Measurements from ENCODE around the gene CATSPER3. TPM values are rescaled to one million over a fixed set of nuclear protein-coding genes. Genes with fewer than 3 reads are reported as not detected.
A peak's percentile ranks its signal among the peaks of the same experiment; 100 is the strongest.

Gene CATSPER3
- total RNA-seq, 2 donors from 2014 or later, result 0.79 to 1.1 TPM

DNA sequence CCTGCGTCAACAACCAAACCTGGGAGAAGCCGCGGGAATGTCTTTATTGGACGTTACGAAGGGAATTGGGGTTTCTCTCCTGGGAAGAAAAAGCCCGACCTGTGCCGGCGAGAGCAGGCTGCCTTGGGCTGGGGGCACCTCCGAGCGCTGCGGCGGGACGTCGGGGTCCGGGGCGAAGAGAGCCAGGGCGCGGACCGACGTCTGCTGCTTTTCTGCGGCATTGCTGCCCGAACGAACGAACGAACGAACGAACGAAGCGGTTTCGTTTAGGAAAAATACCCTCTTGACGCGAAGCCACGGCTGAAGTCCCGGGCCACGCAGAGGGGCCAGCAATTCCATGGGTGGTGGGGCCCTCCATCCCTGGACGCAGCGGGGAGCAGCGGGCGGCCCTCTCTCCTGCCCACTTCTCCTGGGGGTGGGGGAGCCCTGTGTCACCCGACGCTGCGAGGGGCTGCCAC, 71.1 kb downstream of the CATSPER3 start:
- peaks cover 0 to 2% of the 10 kb centered on the region in 2 donors for H3K36me3 Mint-ChIP-seq (ENCODE audit: insufficient read depth in 2 of 2)
- peaks cover 9% of the 10 kb centered on the region for H3K4me1 Mint-ChIP-seq (ENCODE audit: low read depth)
- no peak for DNase-seq
- H3K9me3 Mint-ChIP-seq, result no peaks in the 10 kb centered on the region
- no peak overlapping the region for H3K27ac Mint-ChIP-seq
- no peak for ATAC-seq (replicated peaks in 1 of 2)
- H3K4me3 Mint-ChIP-seq, result peak overlapping the region; percentile 18 to 24
- peaks cover 84% of the 10 kb centered on the region for H3K27me3 Mint-ChIP-seq (ENCODE audit: low read depth)

DNA sequence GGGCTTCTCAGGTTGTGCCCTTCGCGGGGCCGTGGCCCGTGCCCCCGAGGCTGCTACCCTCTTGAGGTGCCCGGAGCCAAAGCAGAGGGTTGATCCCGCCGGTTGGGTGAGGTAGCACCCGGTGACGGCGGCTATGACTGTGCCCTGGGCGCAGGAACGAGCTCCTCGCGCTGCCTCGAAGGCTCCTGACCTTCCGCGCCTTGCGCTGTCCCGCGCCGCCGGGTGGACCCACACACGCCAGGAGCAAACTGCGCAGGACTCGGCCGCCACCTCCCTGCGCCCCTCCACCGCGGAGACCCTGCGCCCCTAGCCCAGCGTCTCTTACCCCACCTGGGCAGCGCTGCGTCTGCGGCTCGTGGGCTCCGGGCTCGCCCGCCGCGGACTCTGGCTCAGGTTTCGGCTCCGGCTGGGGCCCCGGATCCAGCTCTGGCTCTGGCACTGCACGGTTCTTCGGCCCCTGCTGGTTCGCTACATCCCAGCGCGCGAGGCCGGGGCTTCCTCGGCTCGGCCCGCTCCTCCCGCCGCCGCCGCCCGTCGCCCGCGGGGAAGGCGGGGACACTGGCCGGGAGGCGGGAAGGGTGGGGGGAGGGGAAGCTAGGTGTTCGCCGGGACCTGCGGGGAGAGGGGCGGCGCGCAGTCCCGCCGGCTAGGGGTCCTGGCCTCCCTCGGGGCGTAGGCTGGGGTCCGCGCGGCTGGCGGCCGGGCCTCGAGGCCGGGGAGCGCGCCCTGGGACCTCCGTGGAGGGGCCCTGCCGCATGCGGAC, 71.7 kb downstream of the CATSPER3 start:
- H3K27me3 Mint-ChIP-seq (ENCODE audit: low read depth), result peaks cover 89% of the 10 kb centered on the region
- H3K9me3 Mint-ChIP-seq, result no peaks in the 10 kb centered on the region
- H3K4me1 Mint-ChIP-seq (ENCODE audit: low read depth), result peaks cover 7% of the 10 kb centered on the region
- no peak overlapping the region for H3K27ac Mint-ChIP-seq
- peak; percentile 59 to 66 for ATAC-seq (replicated peaks in 1 of 2)
- H3K36me3 Mint-ChIP-seq (ENCODE audit: insufficient read depth in 2 of 2), result peaks cover 0 to 2% of the 10 kb centered on the region in 2 donors
- H3K4me3 Mint-ChIP-seq, result no peak overlapping the region
- peak; percentile 43 to 51 for DNase-seq

DNA sequence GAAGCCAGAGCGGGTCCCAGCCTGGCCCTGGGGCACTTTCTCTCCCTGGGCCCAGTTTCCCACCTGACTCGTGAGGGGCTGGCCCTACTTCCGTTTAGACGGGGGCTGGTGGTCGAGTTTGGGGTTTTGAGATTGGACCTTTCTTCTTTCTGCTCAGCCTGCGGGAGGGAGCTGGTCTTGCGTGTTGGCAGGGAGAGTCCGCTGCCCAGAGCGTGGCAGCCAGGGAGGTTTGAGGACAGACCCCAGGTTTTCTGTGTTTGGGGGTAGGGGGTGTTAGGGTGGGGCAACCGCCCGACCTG, 72.3 kb downstream of the CATSPER3 start:
- peak overlapping the region; percentile 52 to 62 for H3K4me3 Mint-ChIP-seq
- peaks cover 2% of the 10 kb centered on the region for H3K4me1 Mint-ChIP-seq (ENCODE audit: low read depth)
- DNase-seq, result no peak
- no peak overlapping the region for H3K27ac Mint-ChIP-seq
- no peaks in the 10 kb centered on the region for H3K36me3 Mint-ChIP-seq (ENCODE audit: insufficient read depth in 2 of 2)
- no peaks in the 10 kb centered on the region for H3K9me3 Mint-ChIP-seq
- peaks cover 87% of the 10 kb centered on the region for H3K27me3 Mint-ChIP-seq (ENCODE audit: low read depth)
- ATAC-seq (replicated peaks in 1 of 2), result no peak

DNA sequence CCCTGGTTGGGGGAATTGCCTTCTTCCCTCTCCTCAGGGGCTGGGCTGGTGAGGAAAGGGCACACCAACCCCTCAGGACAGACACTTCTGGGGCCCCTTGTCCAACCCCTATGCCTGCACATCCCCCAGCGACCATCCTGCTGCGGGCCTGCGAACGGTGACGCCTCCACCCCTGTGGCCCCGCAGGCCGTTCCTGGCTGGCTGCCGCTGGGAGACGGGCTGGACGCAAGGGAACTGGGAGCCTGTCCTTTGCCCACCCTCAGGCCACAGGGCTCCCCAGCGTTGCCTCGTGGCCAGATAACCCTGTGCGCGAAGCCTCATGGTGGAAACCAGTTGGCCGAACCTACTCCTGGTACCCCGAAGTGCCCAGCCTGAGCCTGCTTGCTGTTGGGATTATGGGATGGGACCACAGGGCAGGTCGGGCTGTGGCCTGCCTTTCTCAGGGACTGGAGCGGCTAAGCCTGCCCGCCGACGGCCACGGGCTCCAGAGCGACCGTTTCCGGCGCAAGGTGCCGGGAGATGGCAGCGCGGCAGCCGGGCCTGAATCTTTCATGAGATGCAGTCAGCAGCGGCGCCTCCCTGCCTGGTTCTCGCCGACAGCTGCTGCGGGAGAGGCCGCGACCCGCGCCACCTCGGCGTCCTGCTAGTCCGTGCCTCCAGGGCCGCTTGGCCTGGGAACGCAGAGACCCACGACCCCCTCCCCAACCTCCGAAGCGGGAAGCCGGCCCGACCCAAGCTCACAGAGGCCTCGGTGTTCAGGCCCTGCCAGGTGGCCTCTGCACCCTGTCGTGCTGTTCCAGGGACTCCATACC, 72.8 kb downstream of the CATSPER3 start:
- Mint-ChIP-seq H3K27ac (no peak overlapping the region), H3K4me1 (ENCODE audit: low read depth) (no peaks in the 10 kb centered on the region), H3K27me3 (ENCODE audit: low read depth) (peaks cover 86% of the 10 kb centered on the region), H3K4me3 (peak overlapping the region; percentile 52 to 62), H3K9me3 (no peaks in the 10 kb centered on the region), H3K36me3 (ENCODE audit: insufficient read depth in 2 of 2) (no peaks in the 10 kb centered on the region)
- DNase-seq (peak; percentile 32 to 40), ATAC-seq (replicated peaks in 1 of 2) (peak; percentile 26 to 41)

DNA sequence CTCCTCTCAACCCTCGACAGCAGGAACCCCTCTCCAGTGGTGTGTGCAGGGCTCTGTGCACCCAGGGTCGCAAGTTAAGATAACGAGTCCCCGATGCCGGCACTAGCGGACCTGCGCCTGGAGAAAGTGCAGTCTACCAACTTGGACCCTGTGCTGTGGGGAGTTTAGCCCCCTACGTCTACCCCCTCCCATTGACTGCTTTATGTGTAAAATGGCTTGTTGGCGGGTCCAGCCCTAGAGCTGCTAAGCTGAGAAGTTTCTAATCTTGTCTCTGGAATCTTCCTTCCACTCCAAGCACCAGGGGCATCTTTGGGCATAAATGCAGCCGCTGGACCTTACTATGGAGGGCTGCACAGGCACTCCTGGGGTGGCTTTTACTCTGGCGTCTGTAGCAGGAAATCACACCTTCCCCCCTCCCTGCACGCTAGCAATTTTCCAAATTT, 73.5 kb downstream of the CATSPER3 start:
- Mint-ChIP-seq H3K36me3 (ENCODE audit: insufficient read depth in 2 of 2) (no peaks in the 10 kb centered on the region), H3K9me3 (no peaks in the 10 kb centered on the region), H3K27me3 (ENCODE audit: low read depth) (peaks cover 83% of the 10 kb centered on the region), H3K4me3 (peak overlapping the region in 1 of 2 donors; percentile 62), H3K4me1 (ENCODE audit: low read depth) (no peaks in the 10 kb centered on the region), H3K27ac (no peak overlapping the region)
- no peak for DNase-seq
- no peak for ATAC-seq (replicated peaks in 1 of 2)

DNA sequence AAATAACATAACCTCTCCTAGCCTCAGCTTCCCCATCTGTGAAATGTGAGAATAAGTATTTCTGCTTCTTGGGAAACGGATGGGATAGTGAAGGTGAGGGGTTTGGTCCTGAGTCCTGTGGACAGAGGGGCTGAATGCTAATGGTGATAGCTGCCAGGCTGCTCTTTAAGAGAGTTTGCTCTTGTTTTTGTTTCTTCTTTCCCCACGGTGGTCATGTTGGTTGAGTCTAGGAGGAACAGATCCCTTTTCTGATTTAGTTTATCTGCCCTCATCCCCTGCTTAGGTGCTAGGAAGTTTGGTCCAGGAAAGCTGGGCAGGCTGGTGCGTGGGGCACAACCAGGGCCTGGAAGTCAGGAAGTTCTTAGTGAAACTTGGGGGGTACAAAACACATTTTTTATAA, 74.0 kb downstream of the CATSPER3 start:
- no peaks in the 10 kb centered on the region for H3K4me1 Mint-ChIP-seq (ENCODE audit: low read depth)
- DNase-seq (no peak), ATAC-seq (replicated peaks in 1 of 2) (no peak)
- no peak overlapping the region for H3K27ac Mint-ChIP-seq
- H3K4me3 Mint-ChIP-seq, result no peak overlapping the region
- no peaks in the 10 kb centered on the region for H3K9me3 Mint-ChIP-seq
- no peaks in the 10 kb centered on the region for H3K36me3 Mint-ChIP-seq (ENCODE audit: insufficient read depth in 2 of 2)
- peaks cover 83% of the 10 kb centered on the region for H3K27me3 Mint-ChIP-seq (ENCODE audit: low read depth)

DNA sequence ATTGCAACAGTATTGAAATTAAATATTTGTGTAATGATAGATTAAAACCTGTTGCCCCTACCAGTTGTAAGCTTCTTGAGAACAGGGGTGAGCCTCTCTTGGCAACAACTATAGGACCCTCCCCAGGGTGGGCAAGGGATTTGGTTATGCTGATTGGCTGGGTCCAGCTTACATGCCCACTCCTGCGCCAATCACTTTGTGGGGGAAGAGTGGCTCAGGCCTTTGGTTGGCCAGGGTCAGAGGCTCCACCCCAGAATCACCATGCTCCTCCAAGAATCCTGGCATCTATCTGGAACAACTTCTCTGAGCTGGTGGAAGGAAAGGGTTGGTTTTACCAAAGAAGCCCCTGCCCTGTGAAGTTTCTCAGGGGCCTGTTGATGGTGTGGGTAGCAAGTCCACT, 74.9 kb downstream of the CATSPER3 start:
- no peaks in the 10 kb centered on the region for H3K4me1 Mint-ChIP-seq (ENCODE audit: low read depth)
- no peaks in the 10 kb centered on the region for H3K36me3 Mint-ChIP-seq (ENCODE audit: insufficient read depth in 2 of 2)
- ATAC-seq (replicated peaks in 1 of 2), result no peak
- H3K27ac Mint-ChIP-seq, result no peak overlapping the region
- no peak for DNase-seq
- H3K4me3 Mint-ChIP-seq, result no peak overlapping the region
- H3K9me3 Mint-ChIP-seq, result no peaks in the 10 kb centered on the region
- peaks cover 83% of the 10 kb centered on the region for H3K27me3 Mint-ChIP-seq (ENCODE audit: low read depth)

DNA sequence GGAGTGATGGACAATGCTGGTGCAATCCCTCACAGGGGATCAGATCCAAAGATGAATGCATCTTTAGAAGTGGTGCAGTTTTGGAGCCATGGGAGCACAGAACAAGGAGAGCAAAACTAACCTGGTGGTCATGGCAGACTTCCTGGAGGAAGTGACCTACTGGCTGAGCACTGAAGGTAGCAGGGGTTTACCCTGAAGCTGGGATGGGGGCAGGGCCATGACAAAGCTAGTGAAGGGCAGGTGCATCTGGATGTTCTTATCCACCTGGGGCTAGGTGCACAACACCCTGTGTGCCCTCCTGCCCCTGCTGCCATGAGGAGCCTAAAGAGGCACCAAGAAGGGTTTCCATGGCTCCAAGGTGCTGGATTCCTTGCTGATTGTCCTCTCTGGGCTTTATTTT, 77.8 kb downstream of the CATSPER3 start:
- Mint-ChIP-seq H3K27me3 (ENCODE audit: low read depth) (peaks cover 89% of the 10 kb centered on the region), H3K9me3 (no peaks in the 10 kb centered on the region), H3K4me3 (no peak overlapping the region)

DNA sequence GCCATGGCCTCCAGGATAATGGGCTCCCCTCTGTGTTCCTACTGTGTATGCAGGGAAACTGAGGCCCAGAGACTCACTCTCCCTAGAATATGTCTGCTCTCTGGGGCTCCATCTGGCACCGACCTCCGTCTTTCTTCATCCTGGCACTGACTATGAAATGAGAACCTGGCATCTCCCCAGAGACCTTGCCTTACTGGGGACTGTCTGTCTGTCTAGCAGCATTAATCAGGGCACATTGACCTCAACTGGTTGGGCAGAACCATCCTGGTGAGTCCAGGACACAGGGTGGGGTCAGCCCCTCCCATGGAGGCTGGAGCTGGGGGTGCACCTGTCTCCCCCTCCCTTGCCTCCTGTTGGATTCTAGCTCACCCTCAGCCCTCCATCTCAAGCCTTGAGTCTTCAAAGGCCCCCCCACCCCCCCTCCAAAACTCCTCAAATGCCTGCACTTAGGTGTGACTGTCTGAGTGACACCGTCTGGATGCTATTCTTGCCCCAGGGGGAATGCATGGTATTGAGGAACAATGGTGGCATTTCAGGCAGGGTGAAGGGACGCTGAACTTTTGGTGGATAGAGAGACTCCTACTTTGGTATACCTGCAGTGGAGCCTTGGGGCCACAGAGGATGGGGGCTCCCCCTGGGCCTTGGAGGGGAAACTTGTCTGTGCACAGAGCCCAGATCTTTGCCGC, 79.1 kb downstream of the CATSPER3 start:
- ATAC-seq (replicated peaks in 1 of 2) (no peak), DNase-seq (no peak)
- peaks cover 89% of the 10 kb centered on the region for H3K27me3 Mint-ChIP-seq (ENCODE audit: low read depth)
- no peaks in the 10 kb centered on the region for H3K36me3 Mint-ChIP-seq (ENCODE audit: insufficient read depth in 2 of 2)
- no peaks in the 10 kb centered on the region for H3K9me3 Mint-ChIP-seq
- no peak overlapping the region for H3K4me3 Mint-ChIP-seq
- H3K4me1 Mint-ChIP-seq (ENCODE audit: low read depth), result no peaks in the 10 kb centered on the region
- H3K27ac Mint-ChIP-seq, result no peak overlapping the region

More for the DNA sequence above, 77.8 kb downstream of the CATSPER3 start:
- no peaks in the 10 kb centered on the region for H3K36me3 Mint-ChIP-seq (ENCODE audit: insufficient read depth in 2 of 2)
- no peak overlapping the region for H3K27ac Mint-ChIP-seq
- DNase-seq, result no peak
- no peaks in the 10 kb centered on the region for H3K4me1 Mint-ChIP-seq (ENCODE audit: low read depth)
- no peak for ATAC-seq (replicated peaks in 1 of 2)

DNA sequence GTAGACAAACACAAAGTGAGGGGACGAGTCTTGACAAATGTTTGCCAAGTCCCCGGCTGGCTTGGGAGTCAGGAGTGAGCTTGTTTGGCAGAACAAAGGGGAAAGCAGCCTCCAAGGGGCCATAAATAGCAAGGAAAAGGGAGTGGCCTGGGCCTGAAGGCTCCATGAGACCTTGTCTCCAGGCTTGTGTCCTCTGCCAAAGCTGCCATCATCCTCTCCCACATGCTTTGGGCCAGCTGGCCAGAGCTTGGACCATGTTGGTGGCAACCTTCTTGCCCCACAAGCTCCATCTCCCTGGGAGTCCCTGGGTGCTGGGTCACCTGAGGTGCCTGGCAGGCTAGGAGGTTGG, 79.6 kb downstream of the CATSPER3 start:
- no peaks in the 10 kb centered on the region for H3K36me3 Mint-ChIP-seq (ENCODE audit: insufficient read depth in 2 of 2)
- DNase-seq, result no peak
- no peaks in the 10 kb centered on the region for H3K4me1 Mint-ChIP-seq (ENCODE audit: low read depth)
- H3K27ac Mint-ChIP-seq, result no peak overlapping the region
- no peaks in the 10 kb centered on the region for H3K9me3 Mint-ChIP-seq
- no peak for ATAC-seq (replicated peaks in 1 of 2)
- H3K27me3 Mint-ChIP-seq (ENCODE audit: low read depth), result peaks cover 89% of the 10 kb centered on the region
- no peak overlapping the region for H3K4me3 Mint-ChIP-seq

DNA sequence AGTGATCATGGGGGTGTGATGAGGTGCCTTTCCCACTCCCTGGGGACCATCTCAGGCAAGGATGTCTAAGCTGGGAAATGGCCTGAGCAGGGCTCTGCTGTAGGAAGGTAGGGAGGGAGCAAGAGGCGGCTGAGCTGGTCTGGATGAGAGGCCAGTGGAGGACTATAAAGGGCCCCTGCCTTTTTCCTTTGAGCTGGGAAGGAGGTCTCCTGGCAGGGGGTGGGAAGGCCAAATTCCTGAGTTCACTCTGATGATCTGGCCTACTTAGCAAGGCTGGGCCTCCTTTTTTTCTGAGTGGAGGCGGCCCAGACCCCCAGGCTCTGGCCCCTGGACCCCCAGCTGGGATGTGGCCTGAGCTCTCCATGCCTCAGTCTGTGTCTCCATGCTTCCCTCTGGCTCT, 80.6 kb downstream of the CATSPER3 start:
- H3K36me3 Mint-ChIP-seq (ENCODE audit: insufficient read depth in 2 of 2), result no peaks in the 10 kb centered on the region
- no peaks in the 10 kb centered on the region for H3K4me1 Mint-ChIP-seq (ENCODE audit: low read depth)
- no peak overlapping the region for H3K27ac Mint-ChIP-seq
- DNase-seq, result no peak
- no peak for ATAC-seq (replicated peaks in 1 of 2)
- peaks cover 88% of the 10 kb centered on the region for H3K27me3 Mint-ChIP-seq (ENCODE audit: low read depth)
- no peaks in the 10 kb centered on the region for H3K9me3 Mint-ChIP-seq
- no peak overlapping the region for H3K4me3 Mint-ChIP-seq

DNA sequence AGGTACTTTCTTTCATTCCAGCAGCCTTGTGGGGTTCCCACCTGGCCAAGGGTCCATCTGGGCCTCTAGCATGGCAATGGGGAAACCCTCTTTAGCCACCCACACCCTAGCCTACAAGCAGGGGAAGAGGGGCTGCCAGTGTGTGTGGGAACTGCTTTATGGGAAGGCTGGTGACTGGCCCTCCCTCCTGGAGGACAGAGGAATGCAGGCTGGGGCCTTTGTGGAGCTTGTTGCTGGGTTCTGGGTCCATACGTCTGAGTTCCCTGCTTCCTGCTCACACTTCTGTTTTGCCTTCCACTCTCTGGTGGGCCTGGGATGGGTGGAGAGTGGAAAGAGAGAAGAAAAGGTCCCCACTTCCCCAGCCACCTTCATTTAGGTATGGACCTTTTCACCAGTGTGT, 81.2 kb downstream of the CATSPER3 start:
- H3K36me3 Mint-ChIP-seq (ENCODE audit: insufficient read depth in 2 of 2), result no peaks in the 10 kb centered on the region
- ATAC-seq (replicated peaks in 1 of 2), result no peak
- no peak overlapping the region for H3K4me3 Mint-ChIP-seq
- DNase-seq, result no peak
- no peak overlapping the region for H3K27ac Mint-ChIP-seq
- H3K4me1 Mint-ChIP-seq (ENCODE audit: low read depth), result no peaks in the 10 kb centered on the region
- peaks cover 88% of the 10 kb centered on the region for H3K27me3 Mint-ChIP-seq (ENCODE audit: low read depth)
- no peaks in the 10 kb centered on the region for H3K9me3 Mint-ChIP-seq

DNA sequence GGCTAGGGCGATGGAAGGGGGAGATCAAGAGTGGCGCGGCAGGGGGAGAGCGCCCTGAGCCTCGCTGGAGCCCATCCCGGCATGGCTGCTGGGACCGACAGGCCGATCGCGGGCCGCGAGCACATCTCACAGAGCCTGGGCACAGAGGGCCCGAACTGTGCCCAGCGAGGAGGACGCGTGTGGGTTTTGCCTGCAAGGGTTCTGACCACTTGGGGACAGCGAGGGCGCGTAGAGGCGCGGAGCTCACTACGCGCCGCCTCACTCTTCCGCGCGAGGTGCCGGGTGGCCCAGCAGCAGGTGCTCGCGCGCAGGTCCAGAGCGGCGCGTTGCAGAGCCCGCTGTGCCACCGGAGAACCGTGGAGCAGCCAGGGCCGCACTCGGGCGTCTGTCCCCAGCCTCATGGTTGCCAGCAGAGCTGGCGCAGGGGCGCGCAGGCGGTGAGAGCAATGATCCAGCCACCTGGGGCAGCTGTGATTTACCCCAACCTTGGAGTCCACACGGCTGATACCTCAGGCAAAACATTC, 82.6 kb downstream of the CATSPER3 start:
- H3K4me3 Mint-ChIP-seq, result no peak overlapping the region
- no peaks in the 10 kb centered on the region for H3K36me3 Mint-ChIP-seq (ENCODE audit: insufficient read depth in 2 of 2)
- no peak for ATAC-seq (replicated peaks in 1 of 2)
- no peaks in the 10 kb centered on the region for H3K4me1 Mint-ChIP-seq (ENCODE audit: low read depth)
- peaks cover 83% of the 10 kb centered on the region for H3K27me3 Mint-ChIP-seq (ENCODE audit: low read depth)
- no peak overlapping the region for H3K27ac Mint-ChIP-seq
- no peaks in the 10 kb centered on the region for H3K9me3 Mint-ChIP-seq
- DNase-seq, result no peak

Measured in activated T-cell treated with anti-CD3 and anti-CD28 coated beads, Interleukin-2, amount 50 U/mL, for 72 hours (primary cell).